ENCODE data around the gene PPP1R12A.
"Not testable (repeated sequence)": the region's sequence is repeated elsewhere in the genome, so short reads cannot be mapped to it uniquely, and the experiment has no call there.

PPP1R12A gene

GRCh38 chr12:79895804-79896203 lies 39.1 kb downstream of the PPP1R12A start:
- no peak for DNase-seq (ENCODE audit: low read depth in 1 of 2, low spot score in 1 of 2)

- DNase-seq (ENCODE audit: low read depth in 1 of 2, low spot score in 1 of 2) = no peak
These were observed 39.8 kb downstream of the PPP1R12A start for GRCh38 chr12:79895071-79895470.

GRCh38 chr12:79891506-79892162 lies 43.3 kb downstream of the PPP1R12A start:
- DNase-seq (ENCODE audit: low read depth in 1 of 2, low spot score in 1 of 2) = no peak

- no peak for DNase-seq (ENCODE audit: low read depth in 1 of 2, low spot score in 1 of 2)
These were observed 47.0 kb downstream of the PPP1R12A start for GRCh38 chr12:79887890-79888289.

- no peak for DNase-seq (ENCODE audit: low read depth in 1 of 2, low spot score in 1 of 2)
These were observed 47.9 kb downstream of the PPP1R12A start for GRCh38 chr12:79886917-79887519.

- no peak for DNase-seq (ENCODE audit: low read depth in 1 of 2, low spot score in 1 of 2)
These were observed 48.9 kb downstream of the PPP1R12A start for GRCh38 chr12:79885911-79886490.

- no peak for DNase-seq (ENCODE audit: low read depth in 1 of 2, low spot score in 1 of 2)
These were observed 50.4 kb downstream of the PPP1R12A start for GRCh38 chr12:79884401-79885006.

GRCh38 chr12:79883216-79883615 lies 51.7 kb downstream of the PPP1R12A start:
- DNase-seq (ENCODE audit: low read depth in 1 of 2, low spot score in 1 of 2) = no peak

- no peak for DNase-seq (ENCODE audit: low read depth in 1 of 2, low spot score in 1 of 2)
These were observed 53.5 kb downstream of the PPP1R12A start for GRCh38 chr12:79881351-79881750.

GRCh38 chr12:79878506-79878905 lies 56.4 kb downstream of the PPP1R12A start:
- not testable (repeated sequence) for DNase-seq (ENCODE audit: low read depth in 1 of 2, low spot score in 1 of 2)

GRCh38 chr12:79877246-79877645 lies 57.7 kb downstream of the PPP1R12A start:
- DNase-seq (ENCODE audit: low read depth in 1 of 2, low spot score in 1 of 2) = no peak

- DNase-seq (ENCODE audit: low read depth in 1 of 2, low spot score in 1 of 2) = no peak
These were observed 60.2 kb downstream of the PPP1R12A start for GRCh38 chr12:79874665-79875064.

GRCh38 chr12:79873201-79873600 lies 61.7 kb downstream of the PPP1R12A start:
- DNase-seq (ENCODE audit: low read depth in 1 of 2, low spot score in 1 of 2) = no peak

- no peak for DNase-seq (ENCODE audit: low read depth in 1 of 2, low spot score in 1 of 2)
These were observed 63.3 kb downstream of the PPP1R12A start for GRCh38 chr12:79871621-79872020.

- DNase-seq (ENCODE audit: low read depth in 1 of 2, low spot score in 1 of 2) = no peak
These were observed 64.0 kb downstream of the PPP1R12A start for GRCh38 chr12:79870916-79871315.

GRCh38 chr12:79859646-79860045 lies 75.3 kb downstream of the PPP1R12A start:
- DNase-seq (ENCODE audit: low read depth in 1 of 2, low spot score in 1 of 2) = no peak

GRCh38 chr12:79858518-79858917 lies 76.4 kb downstream of the PPP1R12A start:
- DNase-seq (ENCODE audit: low read depth in 1 of 2, low spot score in 1 of 2) = no peak

- DNase-seq (ENCODE audit: low read depth in 1 of 2, low spot score in 1 of 2) = no peak
These were observed 77.2 kb downstream of the PPP1R12A start for GRCh38 chr12:79857675-79858074.

- no peak for DNase-seq (ENCODE audit: low read depth in 1 of 2, low spot score in 1 of 2)
These were observed 84.1 kb downstream of the PPP1R12A start for GRCh38 chr12:79850610-79851299.

- no peak for DNase-seq (ENCODE audit: low read depth in 1 of 2, low spot score in 1 of 2)
These were observed 86.6 kb downstream of the PPP1R12A start for GRCh38 chr12:79848339-79848738.

- no peak for DNase-seq (ENCODE audit: low read depth in 1 of 2, low spot score in 1 of 2)
These were observed 87.5 kb downstream of the PPP1R12A start for GRCh38 chr12:79847417-79847816.

- DNase-seq (ENCODE audit: low read depth in 1 of 2, low spot score in 1 of 2) = no peak
These were observed 90.2 kb downstream of the PPP1R12A start for GRCh38 chr12:79844693-79845092.

All from activated CD4-positive, alpha-beta T cell treated with anti-CD3 and anti-CD28 coated beads, Interleukin-2, amount 50 U/mL, for 24 hours (primary cell).